NCI-H526 treated with DMSO at 0.1 percent for 48 hours (cell line): ENCODE measurements around the gene SLAMF9.

Source experiments
- DNase-seq: peaks from one replicate; lab custom pipeline; 2025; lab: John Stamatoyannopoulos, UW

SLAMF9 gene

GRCh38 chr1:159945483-159946241, 8.4 kb downstream of the SLAMF9 start, which contains the start of gene IGSF9:
Gene IGSF9, minus strand, starts transcription at chr1:159945613. Its CDS starts 2,159 bp downstream, at chr1:159943454.
- DNase-seq, result peak; percentile 98

GRCh38 chr1:159944623-159945455, 9.2 kb downstream of the SLAMF9 start:
- no peak for DNase-seq

GRCh38 chr1:159943908-159944622, 10.0 kb downstream of the SLAMF9 start:
- no peak for DNase-seq

GRCh38 chr1:159943278-159943640, 10.8 kb downstream of the SLAMF9 start:
- DNase-seq, result no peak

- DNase-seq, result no peak
Observed at GRCh38 chr1:159942632-159943277, 11.3 kb downstream of the SLAMF9 start.

GRCh38 chr1:159941591-159942560, 12.2 kb downstream of the SLAMF9 start:
- no peak for DNase-seq

GRCh38 chr1:159941141-159941540, 12.9 kb downstream of the SLAMF9 start:
- DNase-seq, result no peak

- no peak for DNase-seq
Observed at GRCh38 chr1:159940006-159940620, 13.9 kb downstream of the SLAMF9 start.

GRCh38 chr1:159939678-159940002, 14.4 kb downstream of the SLAMF9 start:
- DNase-seq, result no peak

GRCh38 chr1:159938905-159939677, 14.9 kb downstream of the SLAMF9 start:
- no peak for DNase-seq

- no peak for DNase-seq
Observed at GRCh38 chr1:159938211-159938852, 15.7 kb downstream of the SLAMF9 start.

- peak; percentile 56 for DNase-seq
Observed at GRCh38 chr1:159937054-159937750, 16.8 kb downstream of the SLAMF9 start.

- DNase-seq, result peak; percentile 47
Observed at GRCh38 chr1:159936273-159936904, 17.6 kb downstream of the SLAMF9 start.

- no peak for DNase-seq
Observed at GRCh38 chr1:159935719-159936272, 18.2 kb downstream of the SLAMF9 start.

- DNase-seq, result no peak
Observed at GRCh38 chr1:159935305-159935704, 18.7 kb downstream of the SLAMF9 start.

GRCh38 chr1:159934136-159935039, 19.6 kb downstream of the SLAMF9 start:
- no peak for DNase-seq

GRCh38 chr1:159933347-159933746, 20.7 kb downstream of the SLAMF9 start:
- no peak for DNase-seq
